GM18499 (cell line): Measurements from ENCODE around the gene ALG11.

ENCODE experiments used
- ATAC-seq: cut with Tn5 transposase; IDR thresholded peaks from one replicate; pipeline ENCODE4 v1.9.1; 2021; ENCODE audit warnings: moderate number of reproducible peaks; ENCODE audit not compliant: insufficient read depth, unreplicated experiment

Gene ALG11

DNA sequence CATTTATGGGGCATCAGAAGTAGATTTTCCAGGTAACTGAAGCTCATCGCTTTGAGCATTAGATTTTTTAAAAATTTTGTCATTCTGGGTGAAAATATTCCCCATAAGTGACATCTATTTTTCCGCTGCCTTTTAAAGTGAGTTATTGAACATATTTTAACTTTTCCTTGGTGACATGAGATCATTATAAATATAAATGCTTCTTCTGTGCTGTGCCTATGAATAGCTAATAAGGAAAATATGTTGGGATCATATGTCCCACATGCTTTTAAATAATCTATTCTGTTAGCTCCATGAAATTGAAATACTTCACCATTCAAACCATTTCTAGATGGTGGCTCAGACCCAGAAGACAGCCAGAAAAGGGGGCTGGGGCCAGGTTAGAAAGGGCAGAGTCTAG is 15.0 kb upstream of the ALG11 start:
- ATAC-seq: no peak

DNA sequence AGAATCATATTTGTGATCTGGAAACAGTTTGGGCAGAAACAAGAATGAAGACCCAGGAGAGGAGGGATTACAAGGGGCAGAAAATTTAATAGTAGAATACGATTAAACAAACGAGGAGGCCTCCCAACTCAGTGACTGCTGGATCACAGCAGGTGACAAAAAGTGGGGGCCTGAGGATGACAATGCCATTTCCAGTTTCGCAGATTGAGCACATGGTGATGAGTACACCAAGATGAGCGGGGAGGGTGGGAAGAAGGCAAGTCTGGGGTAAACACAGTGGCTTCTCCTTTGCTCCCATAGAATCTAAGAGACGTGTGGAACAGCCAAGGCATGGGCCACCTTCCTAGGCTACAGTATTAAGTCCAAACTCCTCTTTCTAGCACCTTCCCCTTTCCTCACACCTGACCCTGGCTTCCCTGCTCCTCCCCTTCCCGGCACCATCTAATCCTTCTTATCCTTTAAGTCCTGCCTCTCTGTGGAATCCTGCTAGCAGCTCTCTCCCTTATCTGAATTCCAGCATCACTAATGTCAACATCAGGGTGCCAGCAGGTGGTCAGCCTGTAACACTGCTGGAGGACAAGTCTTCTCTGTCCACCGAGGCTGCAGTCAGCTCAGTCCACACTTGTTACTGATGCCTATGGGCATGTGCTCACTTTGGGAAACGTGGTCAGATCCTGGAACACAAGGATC is 14.4 kb upstream of the ALG11 start:
- no peak for ATAC-seq

DNA sequence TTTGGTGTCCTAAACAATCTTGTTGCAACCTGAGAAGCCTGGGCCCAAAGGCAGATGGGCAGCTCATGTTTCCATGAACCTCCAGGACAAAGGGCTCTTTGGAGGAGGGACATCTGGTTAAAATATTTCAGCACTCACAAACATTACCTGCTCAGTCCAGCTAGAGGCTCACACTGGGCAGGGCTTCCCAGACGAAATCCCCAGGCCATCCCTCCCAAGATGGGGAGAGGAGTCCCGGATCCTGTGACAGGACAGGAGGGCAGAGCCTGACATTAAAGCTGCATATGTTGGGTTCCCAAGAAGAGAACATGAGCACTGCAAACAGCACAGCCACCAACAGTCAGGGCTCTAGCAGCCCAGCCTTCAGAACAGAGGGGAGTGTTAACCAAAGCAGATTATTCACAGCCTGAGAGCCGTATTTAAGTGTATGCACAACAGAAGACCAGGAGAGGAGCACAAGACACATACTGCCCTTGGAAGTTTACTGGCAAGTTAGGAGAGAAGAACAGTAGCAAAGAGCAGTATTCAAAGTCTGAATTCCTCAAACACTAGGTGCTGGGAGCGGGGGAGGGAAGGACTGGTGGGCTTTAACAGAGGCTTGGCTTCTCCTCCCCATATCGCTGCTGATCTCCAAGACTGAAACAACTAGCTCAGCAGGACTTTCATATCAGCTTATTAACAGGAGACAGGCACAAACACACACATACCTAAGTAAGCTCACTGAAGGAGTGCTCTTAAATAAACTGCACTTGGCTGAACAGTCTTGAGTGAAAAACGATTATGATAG is 13.3 kb upstream of the ALG11 start:
- no peak for ATAC-seq

DNA sequence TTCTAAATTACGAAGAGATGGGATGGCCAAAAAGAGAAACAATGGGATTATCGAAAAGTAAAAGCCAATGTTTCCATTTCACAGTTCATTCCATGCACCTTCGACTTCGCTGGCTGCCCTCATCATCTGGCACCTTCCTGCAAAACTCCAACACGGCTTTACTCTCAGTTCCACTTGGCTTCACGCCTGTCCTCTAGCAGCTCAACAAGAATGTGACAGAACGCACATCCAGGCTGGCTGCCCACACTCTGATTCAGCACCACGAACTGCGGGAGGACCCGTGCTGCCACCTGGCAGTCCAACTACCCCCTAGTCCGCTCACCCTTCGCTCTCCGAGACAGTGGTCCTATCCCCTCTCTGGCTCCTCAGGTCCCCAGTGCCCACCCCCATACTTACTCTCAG is 12.7 kb upstream of the ALG11 start:
- ATAC-seq: no peak

DNA sequence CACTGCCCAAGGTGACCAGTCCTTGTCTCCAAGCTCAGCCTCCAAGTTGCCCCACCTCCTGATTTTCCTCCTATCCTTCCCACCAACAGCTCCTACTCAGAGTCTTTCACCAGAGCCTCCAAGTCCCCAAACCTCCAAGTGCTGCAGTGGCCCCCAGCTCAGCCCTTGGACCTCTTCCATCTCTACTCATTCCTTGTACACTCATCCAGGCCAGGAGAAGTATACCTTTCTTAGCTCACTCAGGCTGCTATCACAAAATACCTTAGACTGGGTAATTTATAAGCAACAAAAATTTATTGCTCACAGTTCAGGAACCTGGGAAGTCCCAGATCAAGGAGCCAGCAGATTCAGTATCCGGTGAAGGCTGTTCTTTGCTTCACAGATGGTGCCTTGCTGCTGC is 12.3 kb upstream of the ALG11 start:
- no peak for ATAC-seq

DNA sequence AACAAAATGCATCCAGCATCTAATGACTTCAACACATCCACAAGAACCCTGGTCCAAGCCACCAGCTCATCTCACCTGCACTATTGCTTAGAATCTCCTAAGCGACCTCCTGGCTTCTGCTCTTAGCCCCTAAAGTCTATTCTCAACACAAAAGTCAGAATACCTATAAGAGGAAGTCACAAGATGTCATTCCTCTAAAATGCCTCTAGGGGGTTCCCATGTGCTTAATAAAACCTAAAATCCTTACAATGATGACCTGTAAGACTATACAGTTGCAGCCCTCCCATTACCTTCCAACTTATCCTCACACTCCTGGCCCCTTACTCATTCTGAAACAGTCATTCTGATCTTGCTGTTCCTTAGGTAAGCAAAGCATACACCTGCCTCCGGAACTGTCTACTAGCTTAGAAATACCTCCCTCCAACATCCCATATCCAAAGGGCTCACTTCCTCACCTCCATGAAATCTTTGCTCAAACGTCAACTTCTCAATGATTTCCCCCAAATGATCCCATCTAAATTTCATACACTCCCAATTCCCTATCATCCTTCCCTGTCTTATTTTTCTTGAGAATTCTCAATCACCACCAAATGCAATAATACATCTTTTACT is 11.0 kb upstream of the ALG11 start:
- no peak for ATAC-seq

DNA sequence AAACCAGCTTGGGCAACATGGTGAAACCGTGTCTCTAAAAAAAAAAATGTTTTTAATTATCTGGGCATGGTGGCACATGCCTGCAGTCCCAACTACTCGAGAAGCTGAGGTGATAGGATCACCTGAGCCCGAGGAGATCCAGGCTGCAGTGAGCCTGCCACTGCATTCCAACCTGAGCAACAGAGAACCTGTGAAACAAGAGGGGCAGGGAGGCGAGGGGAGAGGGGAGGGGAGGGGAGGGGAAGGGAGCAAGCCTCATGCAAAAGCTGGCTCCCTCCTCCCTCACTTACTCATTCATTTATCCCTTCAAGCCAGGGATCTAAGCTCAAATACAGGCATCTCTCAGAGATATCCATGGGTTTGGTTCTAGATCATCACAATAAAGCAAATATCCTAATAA is 9.8 kb upstream of the ALG11 start:
- no peak for ATAC-seq

DNA sequence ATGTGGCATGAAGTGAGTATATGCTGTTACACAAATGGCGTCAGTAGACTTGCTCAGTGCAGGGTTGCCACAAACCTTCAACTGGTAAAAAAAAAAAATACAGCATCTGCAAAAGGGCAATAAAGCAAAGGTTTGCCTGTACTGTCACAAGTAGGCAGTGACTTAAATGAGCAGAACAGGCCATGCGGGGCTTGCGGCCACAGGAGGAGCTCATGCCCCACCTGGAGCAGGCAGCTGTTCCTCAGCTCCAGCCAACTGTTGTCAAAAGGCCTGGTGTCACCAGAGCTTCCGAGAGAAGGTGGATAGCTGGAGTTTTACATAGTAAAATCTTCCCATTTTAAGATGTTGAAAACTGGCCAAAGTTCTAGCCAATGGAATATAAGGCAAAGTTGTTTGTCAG is 8.7 kb upstream of the ALG11 start:
- ATAC-seq: no peak

DNA sequence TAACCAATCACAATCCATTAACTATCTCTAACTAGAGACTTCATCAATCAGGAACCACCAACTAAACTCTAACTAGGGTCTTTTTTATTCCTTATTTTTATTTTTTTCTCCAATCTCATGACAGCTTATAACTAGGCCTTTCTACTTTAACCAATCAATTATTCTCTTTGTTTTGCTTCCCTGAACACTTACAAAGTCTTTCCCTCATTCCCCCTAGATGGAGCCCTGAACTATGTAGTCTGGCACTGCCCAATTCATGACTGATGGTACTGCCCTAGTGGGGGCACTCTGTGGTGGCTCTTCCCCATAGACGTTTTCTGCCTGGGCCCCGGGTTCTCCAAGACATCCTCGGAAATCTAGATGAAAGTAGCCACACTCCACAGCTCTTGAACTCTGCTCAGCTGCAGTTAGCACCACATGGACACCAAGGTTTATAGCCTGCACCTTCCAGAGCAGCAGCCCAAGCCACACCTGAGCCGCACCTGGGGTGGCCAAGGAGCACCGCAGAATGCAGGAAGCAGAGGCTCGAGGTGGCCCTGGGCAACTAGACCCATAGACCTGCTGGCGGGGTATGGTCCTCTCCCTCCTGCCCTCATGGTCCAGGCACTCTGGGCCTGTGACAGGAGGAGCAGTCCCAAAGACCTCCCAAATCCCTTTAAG is 7.6 kb upstream of the ALG11 start:
- no peak for ATAC-seq

DNA sequence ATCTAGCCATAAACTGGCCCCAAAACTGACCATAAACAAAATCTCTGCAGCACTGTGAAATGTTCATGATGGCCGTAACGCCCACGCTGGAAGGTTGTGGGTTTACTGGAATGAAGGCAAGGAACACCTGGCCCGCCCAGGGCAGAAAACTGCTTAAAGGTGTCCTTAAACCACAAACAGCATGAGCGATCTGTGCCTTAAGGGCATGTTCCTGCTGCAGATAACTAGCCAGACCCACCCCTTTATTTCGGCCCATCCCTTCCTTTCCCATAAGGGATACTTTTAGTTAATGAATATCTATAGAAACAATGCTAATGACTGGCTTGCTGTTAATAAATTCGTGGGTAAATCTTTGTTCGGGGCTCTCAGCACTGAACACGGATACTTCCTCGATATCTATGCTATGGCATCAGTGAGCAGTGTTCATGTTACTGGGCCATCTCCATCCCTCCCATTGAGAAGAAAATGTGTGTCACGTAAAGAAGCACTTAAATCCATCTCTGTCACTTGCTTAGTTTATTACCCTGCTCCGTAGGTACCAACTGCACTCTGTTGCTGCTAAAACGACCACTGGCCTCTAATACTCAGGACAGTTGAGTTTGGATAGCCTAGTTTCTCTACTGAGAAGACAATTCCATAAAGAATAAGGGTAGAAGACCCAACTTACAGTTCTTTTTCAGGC is 6.2 kb upstream of the ALG11 start:
- no peak for ATAC-seq

DNA sequence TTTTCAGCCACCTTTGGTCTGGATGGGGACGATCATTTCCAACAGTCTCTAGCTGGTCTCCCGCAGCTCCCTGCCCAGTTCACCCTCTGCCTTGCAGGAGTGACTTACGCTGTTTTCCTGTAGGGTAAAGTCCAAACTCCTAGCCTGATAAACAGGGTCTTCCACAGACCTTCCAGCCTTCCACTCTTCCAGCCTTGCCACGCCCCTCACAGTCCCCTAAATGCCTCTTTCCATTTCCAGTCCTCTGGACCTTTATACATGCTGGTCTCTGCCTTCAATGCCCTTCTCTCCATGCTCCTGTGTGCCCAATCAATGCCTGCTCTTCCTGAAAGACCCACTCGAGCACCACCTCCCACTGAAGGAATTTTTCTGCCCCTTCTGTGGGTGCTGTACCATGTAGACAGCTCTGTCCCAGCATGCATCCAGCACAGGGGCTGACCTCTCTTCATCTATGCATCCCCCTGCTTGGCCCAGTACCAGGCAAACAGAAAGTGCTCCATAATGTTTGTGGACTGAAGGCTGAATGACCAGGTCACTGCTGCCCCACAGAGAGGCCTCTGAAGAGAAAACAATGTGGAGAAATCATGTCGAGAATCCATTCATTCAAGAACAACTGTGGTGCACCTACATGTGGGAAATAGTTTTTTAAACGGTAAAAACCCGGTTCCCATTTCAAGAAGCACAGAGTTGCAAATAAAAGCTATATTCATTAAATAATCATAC is 5.5 kb upstream of the ALG11 start:
- no peak for ATAC-seq

DNA sequence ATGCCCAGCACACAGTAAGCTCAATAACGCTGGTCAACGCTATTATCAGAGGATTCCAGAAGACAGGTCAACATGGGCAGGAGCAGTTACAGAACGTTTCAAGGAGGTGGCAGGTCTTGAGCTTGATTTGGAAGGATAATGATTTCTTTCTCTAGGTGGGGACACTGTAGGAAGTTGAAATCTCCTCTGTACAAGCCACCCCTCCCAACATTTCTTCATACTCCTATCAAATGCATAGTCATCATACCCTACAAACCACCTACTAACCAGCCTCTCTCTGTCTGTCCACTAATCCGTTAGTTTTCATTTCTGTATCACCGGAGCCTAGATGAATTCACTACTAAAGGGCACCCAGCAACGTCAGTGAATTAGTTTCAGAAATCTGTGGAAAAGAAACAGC is 2.3 kb upstream of the ALG11 start:
- no peak for ATAC-seq

DNA sequence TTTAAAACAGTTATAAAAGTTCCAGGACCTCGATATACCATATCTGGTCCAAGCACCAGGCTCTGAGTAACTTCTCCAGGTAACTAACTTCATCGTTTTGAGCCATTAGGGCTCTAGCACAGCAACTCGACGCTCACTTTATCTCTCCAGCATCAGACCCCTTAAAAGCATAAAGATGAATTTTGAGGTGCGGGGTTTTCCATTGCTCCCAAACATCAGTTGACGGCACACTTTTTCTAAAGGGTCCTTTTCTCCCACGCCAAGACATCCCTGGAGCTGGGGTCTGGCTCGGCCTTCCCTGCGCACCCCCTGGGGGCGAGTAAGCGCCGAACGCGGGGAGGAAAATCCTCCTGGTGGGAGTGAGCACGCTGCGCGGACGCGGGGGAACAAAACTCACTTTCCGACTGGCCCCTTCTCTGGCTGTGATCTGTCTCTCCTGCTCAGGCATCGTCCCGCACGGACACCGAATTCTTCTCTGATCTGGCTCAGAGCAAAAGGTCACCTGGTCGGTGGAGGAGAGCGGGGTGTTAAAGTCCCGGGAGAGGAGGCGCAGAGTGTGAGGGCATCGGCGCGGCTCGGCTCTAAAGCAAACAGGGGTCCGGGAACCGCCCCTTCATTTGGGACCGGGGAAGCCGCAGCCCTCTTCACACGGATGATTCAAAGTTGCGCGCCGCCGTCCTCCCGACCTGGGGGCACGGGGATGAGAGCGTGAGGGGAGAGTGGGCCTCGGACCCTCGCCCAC is 1.1 kb upstream of the ALG11 start, which contains the start of gene ATP7B:
ATP7B (minus strand) TSS at position 561 of the 742 bp plus-strand sequence; CDS start at position 448, 113 bp downstream.
- ATAC-seq: no peak

DNA sequence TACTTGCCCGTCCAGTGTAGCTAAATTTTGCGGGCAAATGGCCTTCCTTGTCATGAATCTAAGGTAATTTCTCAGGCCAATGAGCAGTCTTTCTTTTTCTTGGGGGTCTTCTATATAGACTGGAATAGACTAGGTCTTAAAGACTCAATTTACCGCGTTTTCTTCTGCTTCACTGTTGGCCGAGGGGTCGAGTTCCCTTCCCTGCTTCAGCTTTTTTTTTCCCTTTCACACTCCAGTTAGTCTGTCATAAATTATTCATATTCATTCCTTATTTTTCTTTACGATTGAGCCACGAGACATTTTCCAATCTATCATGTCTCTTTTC is 276 bp downstream of the ALG11 start:
- no peak for ATAC-seq

DNA sequence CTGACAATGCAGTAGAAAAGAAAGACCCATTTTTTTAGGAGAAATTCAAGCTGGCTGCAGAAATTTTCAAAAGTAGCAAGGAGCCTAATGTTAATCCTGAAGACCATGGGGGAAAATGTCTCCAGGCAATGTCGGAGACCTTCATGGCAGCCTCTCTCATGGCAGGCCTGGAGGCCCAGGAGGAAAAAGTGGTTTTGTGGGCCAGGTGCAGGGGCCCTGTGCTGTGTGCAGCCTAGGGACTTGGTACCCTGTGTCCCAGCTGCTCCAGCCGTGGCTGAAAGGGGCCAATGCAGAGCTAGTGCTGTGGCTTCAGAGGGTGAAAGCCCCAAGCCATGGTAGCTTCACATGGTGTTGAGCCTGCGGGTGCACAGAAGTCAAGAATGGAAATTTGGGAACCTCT is 4.1 kb downstream of the ALG11 start:
- no peak for ATAC-seq

DNA sequence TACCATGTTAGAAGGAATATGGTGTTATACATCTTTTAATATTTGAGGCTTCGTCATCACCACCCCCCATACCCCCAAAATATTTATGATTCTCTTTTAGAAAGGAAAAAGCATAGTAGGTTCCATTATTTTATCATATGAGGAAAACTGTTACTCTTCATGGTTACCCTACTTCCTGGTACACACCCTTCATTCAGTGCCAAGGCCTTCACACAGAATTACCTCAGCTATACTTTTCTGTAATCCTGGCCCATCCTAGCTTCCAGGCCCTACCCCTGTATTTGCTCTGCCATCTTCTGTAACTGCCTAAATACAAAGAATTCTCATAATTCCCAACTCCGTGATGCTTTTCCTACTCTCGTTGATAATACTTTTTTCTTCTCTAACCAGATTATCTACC is 8.0 kb downstream of the ALG11 start:
- ATAC-seq: no peak

DNA sequence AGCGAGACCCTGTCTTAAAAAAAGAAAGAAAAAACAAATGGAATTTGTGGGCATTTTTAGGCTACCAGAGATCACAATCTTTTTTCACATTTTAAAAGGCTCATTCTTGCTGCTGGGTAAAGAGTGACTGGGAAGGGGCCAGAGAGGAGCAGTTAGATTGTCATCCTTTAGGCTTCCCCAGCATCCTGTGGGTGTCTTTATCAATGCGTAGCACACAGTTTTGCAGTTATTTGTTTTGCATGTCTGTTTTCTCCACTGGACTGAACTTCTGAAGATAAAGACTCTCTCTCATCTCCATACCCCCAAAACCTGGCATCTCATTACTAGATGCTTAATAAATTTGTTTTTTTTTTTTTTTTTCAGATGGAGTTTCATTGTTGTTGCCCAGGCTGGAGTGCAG is 10.2 kb downstream of the ALG11 start:
- ATAC-seq: no peak

DNA sequence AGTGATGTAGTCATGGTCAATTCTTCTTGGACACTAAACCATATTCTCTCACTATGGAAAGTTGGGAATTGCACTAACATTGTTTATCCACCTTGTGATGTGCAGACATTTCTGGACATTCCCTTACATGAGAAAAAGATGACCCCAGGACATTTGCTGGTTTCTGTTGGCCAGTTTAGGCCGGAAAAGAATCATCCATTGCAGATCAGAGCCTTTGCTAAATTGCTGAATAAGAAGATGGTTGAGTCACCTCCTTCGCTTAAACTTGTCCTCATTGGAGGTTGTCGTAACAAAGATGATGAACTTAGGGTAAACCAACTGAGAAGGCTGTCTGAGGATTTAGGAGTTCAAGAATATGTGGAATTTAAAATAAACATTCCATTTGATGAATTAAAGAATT is 12.3 kb downstream of the ALG11 start, which contains the start of gene UTP14C:
UTP14C (plus strand) TSS at position 211 of the 400 bp plus-strand sequence. CDS start 4,114 bp downstream, outside the sequence.
- ATAC-seq: no peak
